Caco-2 (cell line): Measurements from ENCODE around the gene DESI2. TPM values are rescaled to one million over a fixed set of nuclear protein-coding genes. Genes with fewer than 3 reads are reported as not detected.

ENCODE experiments used
- Bru-seq: library from RNA; stranded (reverse); fragments of 400-500 nt; gene quantifications from one replicate; lab custom pipeline; 2021; lab: Mats Ljungman, UMichigan
- BruChase-seq, 2 experiments: library from RNA; stranded (reverse); fragments of 400-500 nt; gene quantifications; one replicate each; lab custom pipeline; 2021; lab: Mats Ljungman, UMichigan
- BruUV-seq: library from RNA; stranded (reverse); fragments of 400-500 nt; replicated peaks from 2 replicates; lab custom pipeline; 2021; lab: Mats Ljungman, UMichigan
- CTCF ChIA-PET: fragments of 300-600 bp; sonication (Branson Sonifier 250); formaldehyde crosslinking; loops from one replicate; lab custom pipeline; 2022; ENCODE audit warnings: antibody characterized with exemption; lab: Charles Lee
- POLR2A ChIA-PET: fragments of 300-600 bp; sonication (Branson Sonifier 250); formaldehyde crosslinking; loops from one replicate; lab custom pipeline; 2022; ENCODE audit warnings: antibody characterized with exemption; lab: Charles Lee
- DNase-seq, 2 experiments: peaks; one replicate each; pipeline versions ENCODE4 v3.0.0 to v3.0.0-alpha.2; 2020 to 2022
- H3K27me3 ChIP-seq: replicated peaks from 2 replicates; pipeline ENCODE4 v1.6.0; 2011; ENCODE audit warnings: low read length; ENCODE audit not compliant: control insufficient read depth, insufficient read depth
- H3K36me3 ChIP-seq: 2 replicates; pipeline ENCODE4 v1.5.1; 2011; ENCODE audit warnings: low read length; ENCODE audit not compliant: control insufficient read depth, insufficient read depth
- H3K4me1 ChIP-seq: fragments of 250-450 bp; sonication (Bioruptor Pico); 2 replicates; pipeline ENCODE4 v1.5.1; 2020; ENCODE audit warnings: mild to moderate bottlenecking
- H3K4me3 ChIP-seq: 2 replicates; pipeline ENCODE4 v1.5.1; 2011; ENCODE audit warnings: low read depth, mild to moderate bottlenecking, control low read depth, low read length
- H3K9me3 ChIP-seq: fragments of 250-450 bp; sonication (Bioruptor Pico); 2 replicates; pipeline ENCODE4 v1.5.1; 2020; ENCODE audit warnings: mild to moderate bottlenecking, moderate library complexity
- H3K27ac Mint-ChIP-seq: one replicate; pipeline ENCODE4 v1.8.0; 2022; ENCODE audit warnings: mixed read lengths; ENCODE audit not compliant: unreplicated experiment
- H3K27me3 Mint-ChIP-seq: one replicate; pipeline ENCODE4 v1.8.0; 2022; ENCODE audit warnings: mixed read lengths; ENCODE audit not compliant: insufficient read depth, unreplicated experiment
- H3K36me3 Mint-ChIP-seq: one replicate; pipeline ENCODE4 v1.8.0; 2022; ENCODE audit warnings: mild to moderate bottlenecking, mixed read lengths; ENCODE audit not compliant: insufficient read depth, unreplicated experiment
- H3K4me1 Mint-ChIP-seq: one replicate; pipeline ENCODE4 v1.8.0; 2022; ENCODE audit warnings: low read depth, mixed read lengths; ENCODE audit not compliant: unreplicated experiment
- H3K4me3 Mint-ChIP-seq: one replicate; pipeline ENCODE4 v1.8.0; 2022; ENCODE audit warnings: mild to moderate bottlenecking, moderate library complexity, mixed read lengths; ENCODE audit not compliant: unreplicated experiment
- H3K9me3 Mint-ChIP-seq: one replicate; pipeline ENCODE4 v1.8.0; 2022; ENCODE audit warnings: mixed read lengths; ENCODE audit not compliant: unreplicated experiment
- CTCF ChIP-seq, 2 experiments: fragments of 200-600 bp in 1 of 2; IDR thresholded peaks; 1 replicate in 1 of 2; 2 replicates in 1 of 2; pipeline versions ENCODE4 v1.5.1 to v1.8.0; 2011 to 2022; ENCODE audit warnings: antibody characterized with exemption in 1 of 2, control low read depth in 1 of 2, inconsistent platforms in 1 of 2, low read depth in 1 of 2, low read length in 1 of 2, mild to moderate bottlenecking in 1 of 2, moderate library complexity in 1 of 2; ENCODE audit not compliant: insufficient read depth in 1 of 2, severe bottlenecking in 1 of 2, unreplicated experiment in 1 of 2
- intact Hi-C: fragments of 100-400 bp; cut with micrococcal nuclease; formaldehyde crosslinking; loops from one replicate; pipeline ENCODE4 v1.10.0; 2022; ENCODE audit not compliant: unreplicated experiment
- long read RNA-seq: library from polyadenylated mRNA; stranded (forward); transcript quantifications from one replicate; pipeline ENCODE4 v2.0.0, GENCODE V29; 2022
- total RNA-seq: library from RNA; stranded (reverse); gene quantifications from 2 replicates; pipeline ENCODE4 v1.2.3, GENCODE V29; 2022

DESI2 gene
- total RNA-seq = 47.7 and 51.0 TPM in 2 replicates
- Bru-seq, nascent RNA = percentile 88 among the genes with signal in this experiment
- percentile 89 among the genes with signal in this experiment for BruChase-seq, experiment 1, labeled RNA remaining after a 2-hour chase
- BruChase-seq, experiment 2, labeled RNA remaining after a 6-hour chase = percentile 92 among the genes with signal in this experiment
- long read RNA-seq, full-length matches to known transcripts = 61 of 82 reads
- long read RNA-seq, partial matches to known transcripts = 9 of 82 reads
- long read RNA-seq, other reads (novel, unspliced or antisense) = 12 of 82 reads

GRCh38 chr1:244652623-244653438, at the start of gene DESI2:
DESI2 (plus strand) TSS chr1:244653126; CDS start chr1:244653314, 188 bp downstream.
- Histone ChIP-seq H3K27me3 (no peaks in the 10 kb centered on the region), H3K4me3 (peak within 1 kb of the TSS; percentile 93), H3K36me3 (peaks cover 2% of the 10 kb centered on the region; the same call in 1 of the 2 replicates), H3K9me3 (no peaks in the 10 kb centered on the region), H3K4me1 (peaks cover 22% of the 10 kb centered on the region)
- ChIA-PET CTCF (interaction anchor here (1.0 kb wide), 2 partner anchors 49 kb away, joined by 5 to 7 read pairs; no protein-coding TSS in a partner anchor), POLR2A (no interaction called here)
- H3K36me3 Mint-ChIP-seq = peaks cover 12% of the 10 kb centered on the region
- BruUV-seq = no TSS peak
- H3K27ac Mint-ChIP-seq = peak within 1 kb of the TSS; percentile 42
- no peak within 1 kb of the TSS for H3K4me3 Mint-ChIP-seq
- H3K4me1 Mint-ChIP-seq = peaks cover 15% of the 10 kb centered on the region
- intact Hi-C loops = loop anchor here (1.0 to 5.0 kb wide), 5 partner anchors 38 to 319 kb away; partner anchors contain the start of gene COX20
- no peaks in the 10 kb centered on the region for H3K9me3 Mint-ChIP-seq
- no peaks in the 10 kb centered on the region for H3K27me3 Mint-ChIP-seq
- peak; percentile 98 to 99 for DNase-seq
- peak; percentile 30 to 50 for TF ChIP-seq CTCF (IDR thresholded peaks at IDR 0.05; ENCODE audit: insufficient read depth in 1 of 2, low read depth in 1 of 2, low read length in 1 of 2, severe bottlenecking in 1 of 2, unreplicated experiment in 1 of 2)

GRCh38 chr1:244603498-244603897, 49.4 kb upstream of the DESI2 start:
- Mint-ChIP-seq H3K4me3 (no peak overlapping the region), H3K36me3 (no peaks in the 10 kb centered on the region), H3K27ac (no peak overlapping the region), H3K9me3 (no peaks in the 10 kb centered on the region), H3K4me1 (no peaks in the 10 kb centered on the region), H3K27me3 (no peaks in the 10 kb centered on the region)
- Histone ChIP-seq H3K4me3 (no peak overlapping the region), H3K9me3 (no peaks in the 10 kb centered on the region), H3K36me3 (no peaks in the 10 kb centered on the region), H3K4me1 (no peaks in the 10 kb centered on the region), H3K27me3 (no peaks in the 10 kb centered on the region)
- POLR2A ChIA-PET = interaction anchor here (0.6 kb wide), 2 partner anchors 107 to 142 kb away, joined by 3 to 4 read pairs; no protein-coding TSS in a partner anchor
- intact Hi-C loops = loop anchor here (1.0 to 2.0 kb wide), 4 partner anchors 33 to 439 kb away; partner anchors contain the start of gene DESI2
- no TSS peak for BruUV-seq
- TF ChIP-seq CTCF (IDR thresholded peaks at IDR 0.05; ENCODE audit: insufficient read depth in 1 of 2, low read depth in 1 of 2, low read length in 1 of 2, severe bottlenecking in 1 of 2, unreplicated experiment in 1 of 2) = peak; percentile 60 to 81
- peak in 1 of 2 experiments; percentile 26 for DNase-seq
- CTCF ChIA-PET = interaction anchor here (0.5 to 1.5 kb wide), 12 partner anchors 12 to 1327 kb away, joined by 3 to 20 read pairs (median 4); partner anchors contain the start of genes COX20 and DESI2

GRCh38 chr1:244605835-244606370, 47.0 kb upstream of the DESI2 start:
- TF ChIP-seq CTCF (IDR thresholded peaks at IDR 0.05; ENCODE audit: insufficient read depth in 1 of 2, low read depth in 1 of 2, low read length in 1 of 2, severe bottlenecking in 1 of 2, unreplicated experiment in 1 of 2) = no peak
- H3K4me3 ChIP-seq = no peak overlapping the region
- no peaks in the 10 kb centered on the region for H3K36me3 ChIP-seq
- Mint-ChIP-seq H3K4me3 (no peak overlapping the region), H3K27ac (no peak overlapping the region), H3K9me3 (no peaks in the 10 kb centered on the region), H3K27me3 (no peaks in the 10 kb centered on the region), H3K36me3 (no peaks in the 10 kb centered on the region), H3K4me1 (no peaks in the 10 kb centered on the region)
- intact Hi-C loops = no loop called here
- H3K4me1 ChIP-seq = no peaks in the 10 kb centered on the region
- CTCF ChIA-PET = no interaction called here
- POLR2A ChIA-PET = no interaction called here
- BruUV-seq = no TSS peak
- H3K27me3 ChIP-seq = no peaks in the 10 kb centered on the region
- no peaks in the 10 kb centered on the region for H3K9me3 ChIP-seq
- DNase-seq = no peak
